K562 (cell line): Measurements from ENCODE around the gene TUBB2A. TPM values are rescaled to one million over a fixed set of nuclear protein-coding genes. Genes with fewer than 3 reads are reported as not detected.
A peak's percentile ranks its signal among the peaks of the same experiment; 100 is the strongest.

Experiments
- BCOR ChIP-seq: fragments of 450-650 bp; IDR thresholded peaks from 2 replicates; pipeline ENCODE4 v1.6.1; 2016
- BRD9 ChIP-seq: fragments of 450-650 bp; IDR thresholded peaks from 2 replicates; pipeline ENCODE4 v1.6.1; 2018; ENCODE audit warnings: low read depth; ENCODE audit not compliant: partially characterized antibody
- CAMTA2 ChIP-seq: fragments of 250-450 bp; sonication (Bioruptor Pico); conservative IDR thresholded peaks from 2 replicates; pipeline ENCODE4 v1.5.1; 2022
- FIP1L1 ChIP-seq: fragments of 200-400 bp; formaldehyde crosslinking; IDR thresholded peaks from 2 replicates; pipeline ENCODE4 v1.6.1; 2018; ENCODE audit warnings: mild to moderate bottlenecking, low read depth, low read length; ENCODE audit not compliant: poor library complexity, severe bottlenecking
- FOXA3 ChIP-seq, 2 experiments: fragments of 450-650 bp in 1 of 2; sonication (generic) in 1 of 2; formaldehyde crosslinking; IDR thresholded peaks in 1 of 2; conservative IDR thresholded peaks in 1 of 2; 2 replicates each; pipeline versions ENCODE4 v1.4.0 to v1.8.0; 2020 to 2022; ENCODE audit warnings: mild to moderate bottlenecking in 2 of 2, missing genetic modification reagents in 1 of 2
- GTF2A2 ChIP-seq: IDR thresholded peaks from 2 replicates; pipeline ENCODE4 v1.6.1; 2016; ENCODE audit warnings: mild to moderate bottlenecking, missing genetic modification characterization, missing compliant biosample characterization
- MIER1 ChIP-seq: fragments of 450-650 bp; IDR thresholded peaks from 2 replicates; pipeline ENCODE4 v1.6.1; 2016; ENCODE audit warnings: antibody characterized with exemption, mild to moderate bottlenecking, low read depth
- NFIC ChIP-seq: fragments of 450-650 bp; IDR thresholded peaks from 2 replicates; pipeline ENCODE4 v1.6.1; 2017; ENCODE audit warnings: mild to moderate bottlenecking, inconsistent platforms
- NRF1 ChIP-seq, 2 experiments: fragments of 450-650 bp; IDR thresholded peaks in 1 of 2; conservative IDR thresholded peaks in 1 of 2; 2 replicates each; pipeline ENCODE4 v1.6.1; 2014; ENCODE audit warnings: mild to moderate bottlenecking in 2 of 2
- PRMT5 ChIP-seq: sonication (generic); formaldehyde crosslinking; IDR thresholded peaks from 2 replicates; pipeline ENCODE4 v1.5.0; 2020; ENCODE audit warnings: missing genetic modification reagents
- SRSF3 ChIP-seq: fragments of 200-400 bp; formaldehyde crosslinking; IDR thresholded peaks from 2 replicates; pipeline ENCODE4 v1.6.1; 2016; ENCODE audit warnings: mild to moderate bottlenecking, low read length, moderate library complexity; ENCODE audit not compliant: insufficient read depth
- STAG1 ChIP-seq: sonication (generic); formaldehyde crosslinking; IDR thresholded peaks from 2 replicates; pipeline ENCODE4 v1.5.0; 2020; ENCODE audit warnings: missing genetic modification reagents, borderline replicate concordance
- TAF1 ChIP-seq: IDR thresholded peaks from 2 replicates; pipeline ENCODE4 v1.6.1; 2011; ENCODE audit warnings: mild to moderate bottlenecking, low read length, moderate library complexity; ENCODE audit not compliant: insufficient read depth, control insufficient read depth, severe bottlenecking; ENCODE audit errors: extremely low read depth
- ZNF224 ChIP-seq: sonication (generic); formaldehyde crosslinking; IDR thresholded peaks from 2 replicates; pipeline ENCODE4 v1.8.0; 2022; ENCODE audit warnings: mild to moderate bottlenecking, missing genetic modification reagents
- ZNF780A ChIP-seq: fragments of 250-450 bp; sonication (Bioruptor Pico); IDR thresholded peaks from 2 replicates; pipeline ENCODE4 v1.5.0; 2021; ENCODE audit warnings: mild to moderate bottlenecking
- polyA plus RNA-seq, 8 experiments: library from polyadenylated mRNA; depleted of rRNA in 4 of 8; stranded (reverse) in 5 of 8; unstranded in 3 of 8; fragments of >200 nt; fragmentation: Nextera tagmentation in 2 of 8; fragmentation: Illumina TruSeq in 1 of 8; extraction: Ambion mirVana in 2 of 8; extraction: Trizol in 1 of 8; gene quantifications; 2 replicates each; pipeline versions ENCODE4 v1.2.1 to v1.2.3, GENCODE V29; 2011 to 2014; ENCODE audit warnings: inconsistent platforms in 1 of 8, missing spikeins in 1 of 8
- total RNA-seq, 7 experiments: library from RNA; depleted of rRNA in 6 of 7; stranded (reverse); fragments of >200 nt in 6 of 7; fragmentation: Illumina TruSeq in 2 of 7; extraction: Trizol in 2 of 7; gene quantifications; 2 replicates each; pipeline versions ENCODE4 v1.2.1 to v1.2.3, GENCODE V29; 2011 to 2021; ENCODE audit warnings: low replicate concordance in 1 of 7
- TF ChIP-seq, protein P1 (sequence below): fragments of 450-650 bp; IDR thresholded peaks from 2 replicates; pipeline ENCODE4 v1.6.1; 2016; ENCODE audit warnings: mild to moderate bottlenecking, moderate library complexity
- TF ChIP-seq, protein P2 (sequence below): fragments of 250-450 bp; sonication (Bioruptor Pico); IDR thresholded peaks from 2 replicates; pipeline ENCODE4 v1.8.0; 2021; ENCODE audit warnings: moderate library complexity, mild to moderate bottlenecking, inconsistent platforms

Gene TUBB2A
- total and polyA plus RNA-seq, 9 of the 15 experiments (the other 6 are each of a cell fraction or from before 2014, with no cell fraction given) = 3.6 to 92.1 (median 45.6) TPM

GRCh38 chr6:3118353-3119039 lies 38.8 kb downstream of the TUBB2A start, which contains the start of gene BPHL (continued):
- TF ChIP-seq, protein P1, sequence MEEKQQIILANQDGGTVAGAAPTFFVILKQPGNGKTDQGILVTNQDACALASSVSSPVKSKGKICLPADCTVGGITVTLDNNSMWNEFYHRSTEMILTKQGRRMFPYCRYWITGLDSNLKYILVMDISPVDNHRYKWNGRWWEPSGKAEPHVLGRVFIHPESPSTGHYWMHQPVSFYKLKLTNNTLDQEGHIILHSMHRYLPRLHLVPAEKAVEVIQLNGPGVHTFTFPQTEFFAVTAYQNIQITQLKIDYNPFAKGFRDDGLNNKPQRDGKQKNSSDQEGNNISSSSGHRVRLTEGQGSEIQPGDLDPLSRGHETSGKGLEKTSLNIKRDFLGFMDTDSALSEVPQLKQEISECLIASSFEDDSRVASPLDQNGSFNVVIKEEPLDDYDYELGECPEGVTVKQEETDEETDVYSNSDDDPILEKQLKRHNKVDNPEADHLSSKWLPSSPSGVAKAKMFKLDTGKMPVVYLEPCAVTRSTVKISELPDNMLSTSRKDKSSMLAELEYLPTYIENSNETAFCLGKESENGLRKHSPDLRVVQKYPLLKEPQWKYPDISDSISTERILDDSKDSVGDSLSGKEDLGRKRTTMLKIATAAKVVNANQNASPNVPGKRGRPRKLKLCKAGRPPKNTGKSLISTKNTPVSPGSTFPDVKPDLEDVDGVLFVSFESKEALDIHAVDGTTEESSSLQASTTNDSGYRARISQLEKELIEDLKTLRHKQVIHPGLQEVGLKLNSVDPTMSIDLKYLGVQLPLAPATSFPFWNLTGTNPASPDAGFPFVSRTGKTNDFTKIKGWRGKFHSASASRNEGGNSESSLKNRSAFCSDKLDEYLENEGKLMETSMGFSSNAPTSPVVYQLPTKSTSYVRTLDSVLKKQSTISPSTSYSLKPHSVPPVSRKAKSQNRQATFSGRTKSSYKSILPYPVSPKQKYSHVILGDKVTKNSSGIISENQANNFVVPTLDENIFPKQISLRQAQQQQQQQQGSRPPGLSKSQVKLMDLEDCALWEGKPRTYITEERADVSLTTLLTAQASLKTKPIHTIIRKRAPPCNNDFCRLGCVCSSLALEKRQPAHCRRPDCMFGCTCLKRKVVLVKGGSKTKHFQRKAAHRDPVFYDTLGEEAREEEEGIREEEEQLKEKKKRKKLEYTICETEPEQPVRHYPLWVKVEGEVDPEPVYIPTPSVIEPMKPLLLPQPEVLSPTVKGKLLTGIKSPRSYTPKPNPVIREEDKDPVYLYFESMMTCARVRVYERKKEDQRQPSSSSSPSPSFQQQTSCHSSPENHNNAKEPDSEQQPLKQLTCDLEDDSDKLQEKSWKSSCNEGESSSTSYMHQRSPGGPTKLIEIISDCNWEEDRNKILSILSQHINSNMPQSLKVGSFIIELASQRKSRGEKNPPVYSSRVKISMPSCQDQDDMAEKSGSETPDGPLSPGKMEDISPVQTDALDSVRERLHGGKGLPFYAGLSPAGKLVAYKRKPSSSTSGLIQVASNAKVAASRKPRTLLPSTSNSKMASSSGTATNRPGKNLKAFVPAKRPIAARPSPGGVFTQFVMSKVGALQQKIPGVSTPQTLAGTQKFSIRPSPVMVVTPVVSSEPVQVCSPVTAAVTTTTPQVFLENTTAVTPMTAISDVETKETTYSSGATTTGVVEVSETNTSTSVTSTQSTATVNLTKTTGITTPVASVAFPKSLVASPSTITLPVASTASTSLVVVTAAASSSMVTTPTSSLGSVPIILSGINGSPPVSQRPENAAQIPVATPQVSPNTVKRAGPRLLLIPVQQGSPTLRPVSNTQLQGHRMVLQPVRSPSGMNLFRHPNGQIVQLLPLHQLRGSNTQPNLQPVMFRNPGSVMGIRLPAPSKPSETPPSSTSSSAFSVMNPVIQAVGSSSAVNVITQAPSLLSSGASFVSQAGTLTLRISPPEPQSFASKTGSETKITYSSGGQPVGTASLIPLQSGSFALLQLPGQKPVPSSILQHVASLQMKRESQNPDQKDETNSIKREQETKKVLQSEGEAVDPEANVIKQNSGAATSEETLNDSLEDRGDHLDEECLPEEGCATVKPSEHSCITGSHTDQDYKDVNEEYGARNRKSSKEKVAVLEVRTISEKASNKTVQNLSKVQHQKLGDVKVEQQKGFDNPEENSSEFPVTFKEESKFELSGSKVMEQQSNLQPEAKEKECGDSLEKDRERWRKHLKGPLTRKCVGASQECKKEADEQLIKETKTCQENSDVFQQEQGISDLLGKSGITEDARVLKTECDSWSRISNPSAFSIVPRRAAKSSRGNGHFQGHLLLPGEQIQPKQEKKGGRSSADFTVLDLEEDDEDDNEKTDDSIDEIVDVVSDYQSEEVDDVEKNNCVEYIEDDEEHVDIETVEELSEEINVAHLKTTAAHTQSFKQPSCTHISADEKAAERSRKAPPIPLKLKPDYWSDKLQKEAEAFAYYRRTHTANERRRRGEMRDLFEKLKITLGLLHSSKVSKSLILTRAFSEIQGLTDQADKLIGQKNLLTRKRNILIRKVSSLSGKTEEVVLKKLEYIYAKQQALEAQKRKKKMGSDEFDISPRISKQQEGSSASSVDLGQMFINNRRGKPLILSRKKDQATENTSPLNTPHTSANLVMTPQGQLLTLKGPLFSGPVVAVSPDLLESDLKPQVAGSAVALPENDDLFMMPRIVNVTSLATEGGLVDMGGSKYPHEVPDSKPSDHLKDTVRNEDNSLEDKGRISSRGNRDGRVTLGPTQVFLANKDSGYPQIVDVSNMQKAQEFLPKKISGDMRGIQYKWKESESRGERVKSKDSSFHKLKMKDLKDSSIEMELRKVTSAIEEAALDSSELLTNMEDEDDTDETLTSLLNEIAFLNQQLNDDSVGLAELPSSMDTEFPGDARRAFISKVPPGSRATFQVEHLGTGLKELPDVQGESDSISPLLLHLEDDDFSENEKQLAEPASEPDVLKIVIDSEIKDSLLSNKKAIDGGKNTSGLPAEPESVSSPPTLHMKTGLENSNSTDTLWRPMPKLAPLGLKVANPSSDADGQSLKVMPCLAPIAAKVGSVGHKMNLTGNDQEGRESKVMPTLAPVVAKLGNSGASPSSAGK = no peak
- TF ChIP-seq STAG1 (0 out of 2 replicates have a peak, but pooled peaks have one; percentile 48), NFIC (peak; percentile 24; the same call in 1 of the 2 replicates), SRSF3 (no peak), GTF2A2 (tag) (no peak), CAMTA2 (CRISPR knock-in tag) (no peak), TAF1 (peak; percentile 57), ZNF224 (CRISPR knock-in tag) (no peak), BRD9 (no peak), FOXA3 (CRISPR knock-in tag; conservative IDR thresholded peaks at IDR 0.05 in 1 of 2, IDR thresholded peaks at IDR 0.05 in 1 of 2) (peak in 1 of 2 experiments; percentile 59; a peak in 1 of 4 replicates), BCOR (no peak), PRMT5 (no peak), ZNF780A (CRISPR knock-in tag) (no peak), FIP1L1 (peak; percentile 65), NRF1 (conservative IDR thresholded peaks at IDR 0.05 in 1 of 2, IDR thresholded peaks at IDR 0.05 in 1 of 2) (peak; percentile 95 to 96), MIER1 (no peak)
- TF ChIP-seq, protein P2, sequence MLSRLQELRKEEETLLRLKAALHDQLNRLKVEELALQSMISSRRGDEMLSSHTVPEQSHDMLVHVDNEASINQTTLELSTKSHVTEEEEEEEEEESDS = peak; percentile 45; the same call in 1 of the 2 replicates
